ENCODE data around the gene SPON2.

SPON2 gene

DNA sequence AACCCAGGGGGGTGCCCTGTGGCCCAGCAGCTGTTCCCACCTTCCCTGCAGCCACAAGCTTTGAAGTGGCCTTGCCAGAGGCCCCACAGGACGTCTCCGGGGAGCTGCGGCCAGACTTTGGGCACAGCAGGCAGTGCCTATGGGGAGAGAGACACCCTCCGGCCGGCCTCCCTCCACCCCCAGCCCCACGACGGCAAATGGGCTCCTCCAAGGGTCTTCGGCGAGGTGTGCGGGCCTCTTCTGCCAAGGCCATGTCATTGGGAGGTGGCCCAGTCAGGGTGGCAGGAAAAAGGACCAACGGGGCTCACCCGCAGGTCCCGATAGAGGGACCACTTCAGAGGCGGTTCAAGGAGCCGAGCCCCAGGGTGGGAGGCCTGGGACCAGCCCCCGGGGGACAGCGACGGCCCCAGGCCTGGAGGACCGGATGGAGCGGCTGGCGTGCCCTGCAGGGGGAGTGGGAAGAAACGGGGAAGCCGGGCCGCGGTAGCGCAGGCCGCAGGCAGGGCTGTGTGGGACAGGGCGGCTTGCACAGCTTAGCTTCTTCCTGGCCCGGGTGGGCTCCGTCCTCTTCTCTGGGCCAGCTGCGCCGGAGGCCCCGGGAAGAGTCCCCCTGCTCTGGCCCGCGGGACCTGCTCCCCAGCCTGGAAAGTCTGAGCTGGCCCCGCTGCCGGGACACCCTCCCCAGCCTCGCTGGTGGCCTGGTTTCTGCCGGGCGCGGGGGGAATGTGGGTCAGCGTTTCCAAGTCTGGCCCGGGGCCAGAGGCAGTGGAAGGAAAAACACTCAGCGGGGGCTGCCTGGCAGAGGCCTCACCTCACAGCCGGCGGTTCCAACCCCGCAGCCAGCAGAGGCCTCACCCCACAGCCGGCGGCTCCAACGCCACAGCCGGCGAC, 21.9 kb upstream of the SPON2 start:
- no peak for DNase-seq

DNA sequence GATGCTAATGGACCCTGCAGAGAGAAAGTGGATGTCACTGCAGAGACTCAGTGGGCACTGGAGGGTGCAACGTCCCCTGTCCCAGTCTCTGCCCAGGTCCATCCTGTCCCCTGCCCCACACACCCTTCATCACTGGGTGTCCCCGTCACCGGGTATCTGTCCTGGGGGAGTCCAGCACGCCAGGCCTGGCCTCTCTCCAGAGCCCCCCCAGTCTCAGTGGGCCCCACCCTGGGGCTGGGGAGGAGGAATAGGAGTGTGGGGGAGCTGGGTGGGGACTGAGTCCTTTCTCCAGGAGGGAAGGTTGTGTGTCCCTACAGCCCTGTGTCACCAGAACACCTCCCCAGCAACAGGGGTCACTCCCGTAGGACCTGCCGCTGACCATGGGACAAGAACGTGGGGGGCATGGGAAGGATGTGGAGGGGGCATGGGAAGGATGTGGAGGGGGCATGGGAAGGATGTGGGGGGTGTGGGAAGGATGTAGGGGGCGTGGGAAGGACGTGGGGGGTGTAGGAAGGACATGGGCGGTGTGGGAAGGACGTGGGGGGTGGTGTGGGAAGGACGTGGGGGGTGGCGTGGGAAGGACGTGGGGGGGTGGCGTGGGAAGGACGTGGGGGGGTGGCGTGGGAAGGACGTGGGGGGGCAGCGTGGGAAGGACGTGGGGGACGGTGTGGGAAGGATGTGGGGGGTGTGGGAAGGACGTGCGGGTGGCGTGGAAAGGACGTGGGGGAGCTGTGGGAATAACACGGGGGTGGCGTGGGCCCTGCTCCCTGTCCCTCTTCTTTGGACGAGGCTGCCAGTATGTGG, 21.0 kb upstream of the SPON2 start:
- DNase-seq, result no peak

DNA sequence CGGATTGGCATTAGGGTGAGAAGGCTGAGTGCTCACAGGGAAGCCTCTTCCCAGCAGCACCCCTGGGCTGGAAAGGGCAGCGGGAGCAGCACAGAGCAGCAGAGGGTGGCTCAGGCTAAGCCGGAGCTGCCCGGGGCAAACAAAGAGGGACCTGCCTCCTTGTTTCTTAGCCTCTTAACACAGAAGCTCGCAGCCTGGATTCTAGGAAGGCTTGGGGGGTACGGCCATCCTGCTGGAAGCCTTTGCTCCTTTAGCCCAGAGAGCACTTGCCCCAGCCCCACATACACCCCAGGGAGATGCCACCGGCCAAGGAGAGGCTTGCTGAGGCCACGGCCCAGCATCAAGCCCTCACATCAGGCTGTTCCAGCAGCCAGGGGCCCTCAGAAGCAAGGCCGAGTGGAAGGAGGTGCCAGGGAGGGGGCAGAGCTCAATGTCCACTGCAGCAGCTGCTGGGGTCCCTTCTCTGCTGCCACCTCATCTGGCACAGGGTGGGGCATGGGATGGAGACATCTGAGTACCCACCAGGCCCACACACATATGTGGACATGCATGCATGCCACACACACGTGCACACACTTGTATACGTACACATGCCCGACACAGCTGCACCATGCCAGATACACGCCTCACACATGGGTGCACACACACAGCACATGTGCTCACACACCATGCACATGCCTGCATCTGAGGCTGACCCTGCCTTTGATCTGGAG, 20.3 kb upstream of the SPON2 start:
- no peak for DNase-seq

DNA sequence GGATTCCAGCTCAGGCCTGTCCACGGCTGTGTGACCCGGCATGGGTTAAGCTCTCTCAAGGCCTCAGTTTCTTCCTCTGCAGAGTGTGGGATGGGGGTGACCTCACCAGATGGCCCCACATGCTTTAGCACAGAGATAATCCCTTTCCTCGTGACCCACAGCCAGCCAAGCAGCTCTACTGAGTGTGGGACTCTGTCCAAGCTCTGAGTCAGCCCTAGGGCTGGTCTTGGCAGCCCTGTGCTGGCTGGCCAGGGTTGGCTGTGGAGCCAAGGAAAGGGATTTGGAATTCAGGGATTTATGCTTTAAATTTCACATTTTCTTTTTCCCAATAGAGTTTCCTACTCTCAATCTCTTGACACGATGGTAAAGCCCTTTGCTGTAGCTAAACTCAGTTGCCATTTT, 19.7 kb upstream of the SPON2 start:
- no peak for DNase-seq

DNA sequence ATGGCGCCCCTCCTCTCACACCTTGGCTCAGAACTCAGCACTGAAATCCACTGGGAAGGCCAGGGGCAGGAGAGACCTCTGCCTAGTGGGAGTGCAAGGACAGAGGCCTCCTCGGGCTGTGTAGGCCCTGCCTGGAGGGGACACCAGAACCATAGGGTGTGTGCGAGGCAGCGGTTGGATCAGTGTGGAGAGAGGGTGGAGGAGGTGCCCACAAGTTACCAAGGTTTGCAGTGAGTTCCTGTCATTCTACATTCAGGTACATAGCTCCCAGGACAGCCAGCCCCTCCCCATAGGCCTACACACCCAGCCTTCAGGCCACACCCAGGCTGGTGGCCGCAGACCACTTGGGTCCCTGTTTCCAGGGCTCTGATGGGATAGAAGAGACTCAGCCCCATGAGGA, 19.2 kb upstream of the SPON2 start:
- no peak for DNase-seq

DNA sequence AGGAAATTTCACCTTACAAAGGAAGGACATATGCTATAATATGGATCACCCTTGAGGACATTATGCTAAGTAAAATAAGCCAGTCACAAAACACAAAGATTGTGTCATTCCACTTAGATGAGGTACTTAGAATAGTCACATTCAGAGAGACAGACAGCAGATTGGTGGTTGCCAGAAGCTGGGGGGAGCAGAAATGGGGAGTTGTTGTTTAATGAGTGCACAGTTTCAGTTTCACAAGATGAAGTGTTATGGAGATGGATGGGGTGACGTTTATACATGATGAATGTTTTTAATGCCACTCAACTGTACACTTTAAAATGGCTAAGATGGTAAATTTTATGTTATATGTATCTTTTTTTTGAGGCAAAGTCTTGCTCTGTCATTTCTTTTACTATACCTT, 14.8 kb upstream of the SPON2 start:
- DNase-seq, result no peak

DNA sequence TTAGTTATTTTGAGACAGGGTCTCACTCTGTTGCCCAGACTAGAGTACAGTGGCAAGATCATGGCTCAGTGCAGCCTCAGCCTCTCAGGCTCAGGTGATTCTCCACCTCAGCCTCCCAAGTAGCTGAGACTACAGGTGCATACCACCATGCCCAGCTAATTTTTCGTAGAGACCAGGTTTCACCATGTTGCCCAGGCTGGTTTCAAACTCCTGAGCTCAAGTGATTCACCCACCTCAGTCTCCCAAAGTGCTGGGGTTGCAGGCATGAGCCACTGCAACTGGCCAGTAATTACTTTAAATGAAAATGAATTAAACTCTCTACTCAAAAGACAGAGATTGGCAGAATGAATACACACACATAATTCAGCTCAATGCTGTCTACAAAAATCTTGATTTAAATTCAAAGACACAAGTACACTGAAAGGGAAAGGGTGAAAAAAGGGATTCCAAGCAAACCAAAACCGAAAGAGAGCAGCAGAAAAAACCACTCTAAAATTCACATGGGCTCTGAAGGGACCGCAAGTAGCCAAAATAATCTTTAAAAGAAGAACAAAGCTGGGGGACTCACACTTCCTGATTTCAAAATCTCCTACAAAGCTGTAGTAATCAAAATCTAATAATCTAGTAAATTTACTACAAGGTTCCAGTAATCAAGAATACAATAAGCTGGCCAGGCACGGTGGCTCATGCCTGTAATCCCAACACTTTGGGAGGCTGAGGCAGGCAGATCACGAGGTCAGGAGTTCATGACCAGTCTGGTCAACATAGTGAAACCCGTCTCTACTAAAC, 11.8 kb upstream of the SPON2 start:
- DNase-seq, result no peak

DNA sequence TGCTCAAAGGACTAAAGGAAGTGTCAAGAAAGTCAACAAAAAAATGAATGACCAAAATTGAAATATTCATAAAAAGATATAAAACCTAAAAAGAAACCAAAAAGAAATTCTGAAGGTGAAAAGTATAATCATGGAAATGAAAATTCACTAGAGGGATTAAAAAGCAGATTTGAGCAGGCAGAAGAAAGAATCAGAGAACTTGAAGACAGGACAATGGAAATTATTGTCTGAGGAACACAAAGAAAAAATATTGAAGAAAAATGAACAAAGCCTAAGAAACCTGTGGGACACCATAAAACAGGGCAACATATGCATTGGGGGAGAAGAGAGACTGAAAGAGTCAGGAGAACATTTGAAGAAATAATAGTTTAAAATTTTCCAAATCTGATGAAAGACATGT, 9.9 kb upstream of the SPON2 start:
- no peak for DNase-seq

DNA sequence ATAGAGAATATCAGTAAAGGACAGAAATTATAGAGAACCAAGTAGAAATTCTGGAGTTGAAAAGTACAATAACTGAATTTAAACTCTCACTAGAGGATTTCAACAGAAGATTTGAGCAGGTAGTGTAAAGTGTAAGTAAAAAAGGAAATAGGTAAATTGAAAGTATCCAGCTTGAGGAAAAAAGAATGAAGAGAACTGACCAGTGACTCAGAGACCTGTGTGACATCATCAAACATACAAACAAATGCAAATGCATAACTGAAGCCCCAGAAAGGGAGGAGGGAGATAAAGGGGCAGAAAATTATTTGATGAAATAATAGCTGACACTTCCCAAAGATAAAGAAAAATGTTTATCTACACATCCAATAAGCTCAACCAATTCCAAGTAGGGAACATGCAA, 8.3 kb upstream of the SPON2 start:
- no peak for DNase-seq

DNA sequence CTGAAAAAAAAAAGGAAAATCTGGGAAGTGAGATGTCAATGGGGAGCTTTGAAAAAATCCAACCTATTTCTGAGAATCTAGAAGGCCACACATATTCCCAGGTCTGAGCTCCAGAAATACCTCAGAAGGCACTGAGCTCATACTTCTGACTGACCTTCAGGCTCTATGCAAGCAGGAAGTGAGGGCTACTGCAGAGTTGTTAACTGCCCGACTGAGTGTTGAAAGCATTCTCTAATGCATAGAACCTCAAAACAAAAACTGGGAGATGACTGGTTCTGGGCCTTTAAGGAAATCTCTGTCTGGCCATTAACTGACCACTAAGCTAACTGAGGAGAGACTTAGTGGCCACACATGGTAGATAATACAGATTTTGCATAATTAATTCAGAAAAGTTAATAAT, 7.6 kb upstream of the SPON2 start:
- DNase-seq, result no peak

DNA sequence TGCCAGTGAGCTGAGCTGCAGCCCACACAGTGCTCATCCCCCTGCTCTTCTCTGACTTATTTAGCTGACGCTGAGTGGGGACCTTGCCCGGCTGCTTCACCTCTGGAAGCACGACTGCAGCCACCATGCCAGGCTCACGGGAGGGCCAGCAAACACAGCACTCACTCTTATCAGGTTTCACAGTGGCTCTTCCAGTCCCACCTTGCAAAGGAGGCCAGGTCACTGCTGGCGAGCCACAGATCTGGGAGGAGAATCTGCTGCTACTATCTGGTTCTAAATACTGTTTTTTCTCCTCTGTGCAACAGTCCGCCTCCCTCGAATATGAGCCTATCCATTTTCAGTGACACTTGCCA, 6.7 kb upstream of the SPON2 start:
- no peak for DNase-seq

DNA sequence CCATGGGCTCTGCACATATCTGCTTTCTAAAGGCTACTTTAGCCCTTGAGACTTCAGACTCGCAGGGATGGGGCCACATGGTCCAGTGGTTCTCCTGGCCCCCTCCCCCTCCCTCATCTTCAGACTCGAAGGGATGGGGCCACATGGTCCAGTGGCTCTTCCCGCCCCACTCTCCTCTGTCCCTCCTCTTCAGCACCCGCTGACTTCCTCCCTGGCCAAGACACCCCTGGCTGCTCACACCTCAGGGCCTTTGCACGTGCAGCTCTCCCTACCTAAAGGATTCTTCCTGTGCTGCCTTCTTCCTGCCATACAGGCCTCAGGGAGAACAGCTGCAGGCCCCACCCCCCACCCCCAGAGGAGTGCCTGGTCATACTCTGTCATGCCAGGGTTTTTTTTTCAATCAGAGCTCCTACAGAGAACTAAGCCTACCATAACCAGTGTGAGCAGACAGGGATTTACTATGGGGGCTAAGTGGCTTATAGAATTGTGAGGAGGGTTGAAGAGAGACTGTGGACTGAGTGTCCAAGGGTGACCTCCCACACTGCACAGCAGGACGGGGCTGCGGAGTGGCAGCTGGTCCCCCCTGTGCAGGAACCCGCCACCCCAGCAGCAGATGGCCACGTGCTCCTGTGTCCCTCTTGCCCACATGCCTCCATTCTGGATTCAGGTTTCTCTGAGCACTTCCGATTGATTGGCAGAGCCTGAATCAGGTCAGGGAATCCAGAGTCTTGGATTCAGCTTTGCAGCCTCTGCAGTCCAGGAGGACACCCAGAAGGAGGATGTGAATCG, 6.1 kb upstream of the SPON2 start:
- DNase-seq, result peak; percentile 92

DNA sequence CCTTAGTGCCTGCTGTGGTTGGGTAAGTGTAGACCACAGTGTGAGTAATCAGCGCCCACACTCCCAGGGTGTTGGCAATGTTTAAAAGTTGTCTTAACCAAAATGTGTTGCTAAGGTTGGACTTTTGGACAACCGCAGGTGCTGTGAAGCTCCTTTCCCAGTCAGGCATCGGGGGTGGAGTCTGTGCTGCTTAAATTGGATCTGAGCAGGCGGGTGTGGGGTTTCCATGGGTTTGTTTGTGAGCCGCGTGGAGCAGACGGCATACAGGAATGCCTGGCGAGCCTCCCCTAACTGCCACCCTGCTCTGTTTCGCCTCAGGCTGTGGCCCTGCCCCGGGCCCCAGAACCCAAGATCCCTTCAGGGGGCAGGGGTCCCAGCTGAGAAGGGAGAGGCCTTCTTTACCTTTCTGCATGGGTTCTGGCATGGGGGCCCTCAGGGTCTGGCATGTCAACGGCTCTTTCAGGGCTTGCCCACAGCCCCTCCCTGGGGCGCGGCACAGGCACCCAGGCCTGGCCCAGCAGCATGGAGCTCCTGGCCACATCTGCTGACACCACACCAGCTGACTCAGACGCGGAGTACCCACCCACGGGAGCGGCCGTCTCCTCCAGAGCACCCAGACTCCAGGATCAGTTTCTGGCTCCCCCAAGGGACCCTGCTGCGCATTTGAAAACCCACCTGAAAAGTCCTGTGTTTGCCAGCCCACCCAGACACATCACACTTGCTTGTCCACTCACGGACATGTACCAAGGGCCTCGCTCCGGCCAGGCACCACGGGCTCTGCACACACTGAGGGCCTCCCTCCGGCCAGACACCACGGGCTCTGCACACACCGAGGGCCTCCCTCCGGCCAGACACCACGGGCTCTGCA, 5.1 kb upstream of the SPON2 start:
- DNase-seq, result peak; percentile 81

DNA sequence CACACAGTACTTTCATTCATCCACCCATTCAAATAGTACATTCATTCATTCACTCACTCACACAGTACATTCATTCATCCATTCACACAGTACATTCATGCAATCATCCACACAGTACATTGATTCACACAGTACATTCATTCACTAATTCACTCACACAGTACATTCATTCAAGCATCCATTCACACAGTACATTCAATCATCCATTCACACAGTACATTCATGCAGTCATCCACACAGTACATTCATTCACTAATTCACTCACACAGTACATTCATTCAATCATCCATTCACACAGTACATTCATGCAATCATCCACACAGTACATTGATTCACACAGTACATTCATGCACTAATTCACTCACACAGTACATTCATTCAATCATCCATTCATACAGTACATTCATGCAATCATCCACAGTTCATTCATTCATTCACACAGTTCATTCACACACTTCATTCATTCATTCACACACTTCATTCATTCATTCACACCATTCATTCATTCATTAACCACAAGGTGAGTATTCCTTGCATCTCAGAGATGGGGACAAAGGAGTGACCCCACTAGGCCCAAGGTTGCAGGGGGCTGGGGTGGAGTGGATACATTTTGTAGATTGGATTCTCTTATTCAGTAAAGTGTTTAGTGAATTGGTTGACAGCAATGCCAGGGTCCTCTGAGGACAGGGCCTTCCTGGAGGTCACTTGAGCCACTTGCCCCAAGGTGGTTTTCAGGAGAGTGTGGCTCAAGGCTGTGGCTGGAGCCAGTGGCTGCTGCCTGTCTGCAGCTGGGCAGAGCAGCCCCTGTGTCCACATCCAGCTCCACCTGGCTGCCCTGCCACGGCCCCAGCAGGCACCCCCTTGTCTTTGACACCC, 4.3 kb upstream of the SPON2 start:
- DNase-seq, result no peak

DNA sequence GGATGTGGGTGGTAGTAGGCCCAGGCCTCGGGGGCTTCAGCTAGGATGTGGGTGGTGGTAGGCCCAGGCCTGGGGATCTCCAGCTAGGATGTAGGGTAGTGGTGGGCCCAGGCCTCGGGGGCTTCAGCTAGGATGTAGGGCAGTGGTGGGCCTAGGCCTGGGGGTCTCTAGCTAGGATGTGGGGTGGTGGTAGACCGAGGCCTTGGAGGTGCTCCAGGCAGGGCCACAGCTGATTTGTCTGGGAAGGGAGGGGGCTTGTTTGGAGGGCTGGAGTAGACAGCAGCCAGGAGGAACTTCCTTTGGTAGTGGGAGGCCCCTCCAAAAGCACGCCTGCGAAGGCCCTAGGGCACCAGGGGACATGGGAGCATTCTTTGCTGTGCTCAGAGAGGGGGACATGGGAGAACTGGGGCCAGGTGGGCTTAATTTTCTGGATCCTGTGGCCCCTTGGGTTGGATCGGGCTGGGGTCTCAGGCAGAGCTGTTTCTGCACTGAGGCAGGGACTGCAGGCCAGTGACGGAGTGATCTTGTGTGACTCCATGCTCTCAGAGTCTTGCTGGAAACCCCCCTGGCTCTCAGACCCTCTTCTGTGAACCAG, 3.3 kb upstream of the SPON2 start:
- no peak for DNase-seq

DNA sequence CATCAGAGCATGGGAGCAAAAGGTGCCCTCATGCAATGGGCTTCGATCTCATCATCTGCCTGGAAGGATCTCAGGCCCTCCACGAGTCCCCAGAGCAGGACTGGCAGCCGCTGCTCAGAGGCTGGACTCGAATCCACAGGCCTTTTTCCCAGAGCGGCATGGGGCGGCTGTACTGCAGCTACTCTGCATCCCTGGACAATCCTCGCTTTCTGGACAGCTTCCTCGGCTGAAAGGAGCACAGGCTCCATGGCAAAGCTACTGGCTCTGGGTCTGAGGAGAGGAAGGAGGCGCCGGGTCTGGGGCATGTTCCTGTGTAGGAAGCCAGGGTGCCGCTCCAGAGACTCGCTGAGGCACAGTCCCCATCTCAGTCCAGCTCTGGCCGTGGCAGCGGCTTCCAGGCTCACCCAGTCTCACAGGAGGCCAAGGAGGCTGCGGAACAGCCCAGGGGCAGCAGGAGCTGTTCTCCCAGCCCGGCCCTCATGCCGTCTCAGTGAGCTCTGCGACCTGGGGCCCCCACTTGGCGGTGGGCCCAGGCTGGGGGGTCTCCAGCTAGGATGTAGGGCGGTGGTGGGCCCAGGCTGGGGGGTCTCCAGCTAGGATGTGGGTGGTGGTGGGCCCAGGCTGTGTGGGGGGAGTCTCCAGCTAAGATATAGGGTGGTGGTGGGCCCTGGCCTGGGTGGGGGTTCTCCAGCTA, 2.7 kb upstream of the SPON2 start:
- no peak for DNase-seq

DNA sequence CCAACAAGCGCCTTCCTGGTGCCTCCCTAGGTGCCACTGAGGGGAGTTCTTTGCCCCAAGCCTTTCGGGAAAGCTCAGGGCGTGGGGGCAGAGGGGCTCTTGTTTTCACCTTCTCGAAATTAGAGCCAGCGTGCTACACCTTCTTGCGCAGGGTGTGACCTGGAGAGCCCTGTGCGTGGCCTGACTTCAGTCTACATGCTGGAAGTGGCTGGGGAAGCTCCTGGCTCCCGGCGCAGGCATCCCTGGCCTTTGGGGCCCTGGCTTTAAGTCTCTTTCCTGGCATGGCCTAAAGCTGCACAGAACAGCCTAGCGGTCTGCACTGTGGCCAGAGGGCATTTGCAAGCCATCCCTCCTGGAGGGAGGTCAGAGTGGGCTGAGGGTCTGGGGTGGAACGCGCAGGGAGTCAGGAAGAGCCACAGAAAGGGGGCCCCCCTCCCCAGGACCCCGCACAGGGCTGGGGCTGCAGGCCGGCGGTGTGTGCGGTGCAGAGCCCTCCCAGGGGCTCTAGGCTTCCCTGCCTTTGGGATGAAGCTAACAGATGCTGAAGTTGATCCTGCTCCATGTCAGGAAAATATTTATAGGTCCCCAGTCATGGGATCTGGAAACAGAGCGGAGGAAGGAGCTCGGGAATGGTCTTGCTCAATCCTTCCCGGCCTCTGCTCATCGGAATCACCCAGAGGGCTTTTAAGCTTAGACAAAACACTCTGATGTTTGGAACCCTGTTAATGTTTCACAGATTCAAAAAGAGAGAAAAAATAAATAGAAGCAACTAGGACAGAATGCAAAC, 781 bp upstream of the SPON2 start:
- DNase-seq, result no peak
